Stimulated activated CD4-positive, alpha-beta T cell treated with anti-CD3 and anti-CD28 coated beads, Interleukin-15, amount 100 ng/mL, for 1 hour (primary cell): ENCODE data around the gene ZNF536.

ENCODE experiments used
- DNase-seq, 2 donors: peaks; one replicate each; pipeline ENCODE4 v3.0.0-alpha.2; 2020; ENCODE audit warnings: low read depth in 1 of 2, low spot score in 1 of 2

ZNF536 gene

DNA sequence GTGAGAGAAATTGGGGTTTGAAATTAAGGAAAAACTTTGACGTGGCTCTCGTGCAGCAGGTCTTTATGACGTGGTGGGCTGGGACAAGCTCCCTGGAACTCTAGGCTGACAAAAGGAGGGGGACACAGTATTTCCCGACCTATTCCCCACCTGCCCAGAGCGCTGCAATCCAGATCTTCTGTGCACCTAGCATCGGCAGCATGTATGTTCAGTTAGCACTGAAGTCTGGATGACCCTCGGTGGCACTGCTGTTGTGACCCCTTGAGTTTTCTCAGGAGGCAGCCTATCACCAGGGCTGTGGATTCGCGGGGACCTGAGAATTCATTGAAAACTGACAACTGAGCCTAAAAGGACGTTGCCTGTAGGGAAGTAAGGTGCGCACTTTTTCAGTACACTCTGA, 9.1 kb upstream of the ZNF536 start:
- DNase-seq: no peak

DNA sequence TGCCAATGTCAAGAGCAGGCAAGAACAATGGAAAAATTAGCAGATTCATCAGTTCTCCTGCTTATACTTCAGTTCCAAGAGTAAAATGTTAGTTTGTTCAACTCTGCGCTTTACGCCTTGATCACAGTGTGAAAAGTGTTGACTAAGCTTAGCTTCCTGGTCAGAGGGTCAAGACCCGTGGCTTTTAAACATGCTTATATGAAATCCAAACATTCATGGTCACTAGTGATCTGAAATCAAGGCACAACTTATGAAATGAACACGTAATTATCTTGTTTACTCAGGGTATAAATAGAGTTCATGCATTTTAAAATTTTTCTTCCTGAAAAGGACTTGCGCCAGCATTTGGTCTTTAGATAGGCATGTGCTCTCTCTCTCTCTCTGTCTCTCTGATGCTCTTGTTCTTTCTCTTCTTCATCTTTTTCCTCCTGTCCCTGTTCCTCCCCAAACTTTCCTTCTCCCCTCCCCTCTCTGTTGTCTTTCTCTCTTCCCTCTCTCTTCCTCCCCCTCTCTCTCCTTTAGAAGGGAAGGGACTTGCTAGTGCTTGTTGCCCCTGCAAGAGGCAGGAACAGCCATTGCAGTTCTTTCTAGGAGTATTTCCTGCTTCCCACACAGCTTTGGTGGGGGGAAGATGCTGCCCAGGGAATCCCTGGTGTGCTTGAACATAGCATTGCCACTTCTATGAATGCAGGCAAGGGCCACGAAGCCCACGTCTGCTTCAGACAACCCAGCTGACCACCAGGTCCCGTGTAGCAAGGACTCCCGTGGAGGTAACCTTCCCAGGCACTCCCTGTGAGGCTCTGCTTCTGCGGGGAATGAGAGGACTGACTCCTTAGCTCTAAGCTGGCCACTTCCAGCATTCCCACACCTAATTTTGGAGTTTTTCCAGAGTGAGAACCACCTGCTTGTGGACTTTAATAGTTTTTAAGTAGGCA, 7.1 kb upstream of the ZNF536 start:
- no peak for DNase-seq

DNA sequence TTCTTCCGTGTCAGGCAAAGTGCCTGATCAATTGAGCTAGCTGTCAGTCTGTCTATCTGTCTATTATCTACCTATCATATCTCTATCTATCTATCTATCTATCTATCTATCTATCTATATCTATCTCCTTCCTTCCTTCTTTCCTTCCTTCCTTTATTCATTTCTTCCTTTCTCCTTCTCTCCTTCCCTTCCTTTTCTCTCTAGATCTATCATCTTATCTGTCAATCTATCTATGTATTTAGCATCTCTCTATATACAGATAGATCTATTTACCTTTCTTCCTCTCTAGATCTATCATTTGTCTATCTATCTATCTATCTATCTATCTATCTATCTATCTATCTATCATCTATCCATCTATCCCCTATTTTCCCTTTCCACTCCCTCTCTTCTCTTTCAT, 5.9 kb upstream of the ZNF536 start:
- DNase-seq: no peak

DNA sequence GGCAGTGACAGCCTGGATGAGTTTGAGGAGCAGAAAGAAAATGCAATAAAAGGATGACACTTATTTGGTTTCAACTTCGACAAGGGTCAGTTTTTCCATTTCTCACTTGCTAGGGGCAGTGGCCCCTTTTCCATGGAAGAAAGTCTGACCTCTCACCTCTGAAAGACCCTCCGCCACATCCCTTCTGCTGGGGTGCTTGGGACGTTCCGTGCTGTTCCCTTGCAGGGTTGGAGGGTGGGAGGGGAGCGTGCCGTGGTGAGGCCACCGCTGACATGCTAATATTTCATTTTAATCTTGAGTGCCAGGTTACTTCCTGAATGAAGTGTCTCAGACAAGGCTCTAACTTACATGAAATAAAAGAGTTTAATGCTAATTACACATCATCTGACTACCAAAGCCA, 5.2 kb upstream of the ZNF536 start:
- no peak for DNase-seq

DNA sequence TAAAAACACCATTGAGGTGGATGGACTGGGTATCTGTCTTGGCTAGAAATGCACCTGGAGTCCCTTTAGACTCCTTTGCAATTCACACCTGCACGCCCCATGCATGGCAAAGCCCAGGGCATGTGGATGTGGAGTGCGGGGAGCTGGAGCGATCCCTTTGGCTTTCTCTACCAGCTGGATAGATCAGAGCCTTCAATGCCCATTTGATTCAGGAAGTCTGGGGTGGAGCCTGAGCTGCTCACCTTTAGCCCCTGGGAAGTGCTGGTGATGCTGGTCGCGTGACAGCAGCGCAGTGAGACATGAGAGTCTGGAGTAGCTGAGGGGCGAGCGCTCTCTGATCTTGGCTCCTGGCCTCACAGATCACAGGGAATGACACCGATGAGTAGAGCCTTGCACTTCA, 4.8 kb upstream of the ZNF536 start:
- DNase-seq: no peak

DNA sequence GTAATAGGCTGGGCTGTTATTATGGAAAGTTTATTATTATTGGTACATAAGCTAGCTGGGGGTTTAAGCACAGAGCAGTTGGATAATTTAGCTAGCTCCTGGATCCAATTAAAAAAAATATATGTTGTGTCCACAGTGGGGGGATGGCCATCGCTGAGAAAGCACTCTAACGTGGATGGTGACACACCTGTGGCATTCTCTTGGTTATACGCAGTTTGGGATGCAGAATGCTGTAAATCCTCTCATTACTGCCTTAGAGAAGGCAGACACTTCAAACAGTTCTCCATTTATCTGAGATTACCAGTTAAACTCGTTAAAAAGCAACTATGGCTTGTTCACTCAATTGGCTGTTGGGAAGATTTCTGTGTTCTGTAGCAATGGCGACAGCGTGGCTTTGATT, 2.4 kb upstream of the ZNF536 start:
- no peak for DNase-seq

DNA sequence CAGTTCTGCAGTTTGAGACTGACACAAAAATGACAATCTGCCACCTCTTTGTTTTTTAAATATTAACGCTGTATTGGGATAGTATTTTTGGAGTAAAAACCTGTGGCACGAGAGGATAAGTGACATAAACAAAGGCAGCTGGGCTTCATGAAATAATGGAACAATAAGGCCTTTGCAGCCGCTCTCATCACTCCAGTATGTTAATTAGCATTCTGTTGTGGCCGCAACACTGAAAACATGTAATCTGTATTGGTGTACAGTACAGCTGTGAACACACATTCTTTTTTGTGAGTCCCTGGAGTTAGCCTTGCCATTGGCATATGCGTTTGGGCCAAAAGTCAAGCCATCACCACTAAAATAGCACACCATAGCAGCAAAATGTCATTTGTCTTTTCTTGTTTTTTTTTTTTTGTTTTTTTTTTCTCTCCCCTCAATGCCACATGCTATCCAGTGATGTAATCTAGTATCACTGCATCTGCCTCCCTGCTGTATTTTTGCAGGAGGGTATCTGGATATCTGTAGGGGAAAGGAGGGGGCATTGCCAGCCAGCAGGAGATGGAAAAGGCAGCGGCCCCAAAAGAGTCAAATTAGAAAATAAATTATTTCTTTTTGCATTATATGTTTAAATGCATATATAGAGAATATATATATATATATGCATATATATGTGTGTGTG, 885 bp upstream of the ZNF536 start:
- no peak for DNase-seq

DNA sequence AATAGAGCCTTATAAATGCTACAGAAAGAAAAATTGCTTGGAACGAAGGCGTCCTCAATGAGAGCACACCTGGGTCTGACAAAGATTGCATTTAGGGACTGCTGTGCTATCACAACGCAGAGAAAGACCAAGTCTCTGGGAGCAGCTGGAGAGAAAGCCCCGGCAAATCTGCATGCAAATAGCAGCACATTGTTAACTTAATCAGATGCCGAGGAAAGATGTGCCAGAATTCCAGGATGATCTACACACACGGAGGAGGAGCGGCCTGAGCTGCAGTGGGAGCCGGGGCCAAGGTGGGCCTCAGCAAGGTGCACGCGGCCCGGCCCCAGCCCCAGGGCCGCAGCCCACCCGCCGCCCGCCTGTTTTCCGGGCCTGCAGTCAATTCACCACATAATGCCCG, 1.4 kb downstream of the ZNF536 start:
- no peak for DNase-seq

DNA sequence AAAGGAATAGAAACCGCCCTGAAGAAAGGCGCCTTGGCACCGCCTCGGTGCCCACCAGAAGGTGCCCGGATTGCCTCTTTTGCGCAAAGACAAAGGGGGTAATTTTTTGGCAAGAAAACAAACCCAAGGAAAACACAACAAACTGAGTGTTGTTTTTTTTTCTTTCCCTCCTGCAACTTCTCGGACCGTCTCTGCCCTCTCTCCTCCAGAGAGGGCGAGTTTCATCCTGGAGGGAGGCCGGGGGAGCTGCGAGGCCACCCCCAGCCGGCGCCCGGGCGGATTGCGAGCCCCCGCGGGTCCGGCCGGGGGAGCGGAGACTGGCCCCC, 2.3 kb downstream of the ZNF536 start:
- DNase-seq: no peak

DNA sequence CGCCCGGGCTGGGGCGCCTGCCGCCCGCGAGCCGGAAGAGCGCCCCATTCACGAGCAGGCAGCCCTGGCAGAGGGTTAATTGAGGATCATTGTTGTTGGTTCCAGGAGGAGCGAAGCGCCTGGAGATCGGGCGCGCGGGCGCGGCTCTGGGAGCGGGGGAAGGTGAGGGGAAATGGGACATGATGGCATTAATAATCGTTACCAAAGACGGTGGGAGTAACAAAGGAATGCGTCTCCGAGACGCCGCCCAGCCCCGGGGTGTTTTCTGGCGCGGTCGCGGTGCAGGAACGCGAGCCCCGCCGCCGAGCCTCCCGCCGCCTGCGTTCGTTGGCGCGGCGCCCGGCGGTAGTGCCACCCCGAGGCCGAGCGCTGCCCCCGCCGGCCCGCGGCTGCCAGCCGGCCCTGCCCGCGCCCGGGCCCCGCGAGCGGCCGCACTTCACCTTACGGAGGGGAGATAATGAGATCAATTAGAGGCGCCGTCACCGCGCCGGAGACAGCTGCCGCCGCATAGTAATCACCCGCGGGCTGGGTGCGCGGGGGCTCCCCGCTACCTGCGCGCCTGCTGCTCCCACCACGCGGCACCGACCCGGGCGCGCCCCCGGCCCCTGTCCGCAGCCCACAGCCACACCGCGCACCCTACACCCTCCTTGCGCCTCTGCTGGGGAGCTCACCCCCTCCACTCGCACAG, 2.8 kb downstream of the ZNF536 start:
- DNase-seq: no peak

DNA sequence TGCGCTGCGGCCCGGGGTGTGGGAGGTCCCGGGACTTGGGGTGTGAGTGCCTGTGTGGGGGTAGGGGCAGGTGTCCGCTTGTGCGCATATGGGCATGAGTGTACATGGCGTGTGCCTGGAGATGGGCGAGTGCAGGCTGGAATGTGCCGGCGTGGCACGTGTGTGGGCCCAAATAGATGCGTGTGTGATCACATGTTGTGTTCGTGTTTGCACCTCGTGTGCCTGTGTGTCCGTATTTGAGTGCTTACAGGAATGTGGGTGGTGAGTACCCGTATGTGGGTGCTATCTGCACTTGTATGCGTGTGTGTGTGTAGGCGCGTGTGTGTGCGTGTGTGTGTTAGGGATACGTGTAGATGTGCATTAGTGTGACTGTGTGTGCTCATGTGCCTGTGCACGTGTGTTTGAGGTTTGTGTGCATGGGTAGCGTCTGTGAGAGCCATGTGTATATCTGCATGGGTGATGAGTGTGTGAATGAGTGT, 3.4 kb downstream of the ZNF536 start:
- DNase-seq: no peak

DNA sequence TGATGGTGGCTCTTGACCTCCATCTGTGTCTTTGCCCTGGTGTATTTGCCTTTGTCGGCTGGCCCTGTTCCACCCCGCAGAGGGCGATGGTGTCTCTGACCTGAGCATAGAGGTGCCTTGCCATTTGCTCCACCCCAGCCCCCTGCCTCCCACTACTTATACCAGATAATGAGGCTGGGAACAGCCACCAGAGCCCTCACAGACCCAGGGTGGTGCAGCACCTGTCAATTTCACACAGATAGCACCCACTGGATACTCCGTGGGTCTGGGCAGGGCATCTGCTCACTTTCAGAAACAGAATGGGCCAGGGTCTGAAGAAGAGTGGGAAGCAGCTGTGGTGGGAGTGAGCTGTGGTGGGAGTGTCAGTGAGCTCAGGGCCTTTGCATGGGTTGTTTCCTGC, 4.1 kb downstream of the ZNF536 start:
- DNase-seq: no peak

DNA sequence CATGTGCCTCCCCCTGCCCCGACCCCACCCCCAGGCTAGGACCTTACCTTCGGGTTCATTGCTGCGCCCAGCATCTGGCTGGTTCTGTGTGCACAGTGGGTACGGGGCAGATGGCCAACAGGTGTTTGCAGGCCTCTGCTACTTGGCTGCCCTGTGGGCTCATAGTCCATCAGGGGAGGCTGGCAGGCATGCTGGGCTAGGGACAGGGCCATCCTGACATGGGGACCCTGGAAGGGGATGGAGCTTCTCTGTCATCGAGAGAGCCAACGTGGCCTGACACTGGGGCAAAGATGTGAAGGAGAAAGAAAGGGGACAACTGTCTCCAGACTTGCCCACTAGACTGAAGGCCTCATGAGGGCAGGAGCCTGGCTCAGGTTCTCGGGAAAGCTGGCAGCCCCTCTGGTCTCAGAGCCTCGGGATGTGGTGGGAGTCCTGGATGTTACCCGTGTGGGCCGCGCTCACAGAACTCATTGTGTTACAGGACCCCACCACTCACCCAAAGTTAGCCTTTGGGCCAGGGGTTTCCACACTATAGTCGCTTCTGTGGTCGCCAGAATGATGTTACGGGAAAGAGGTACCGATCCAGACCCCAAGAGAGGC, 4.7 kb downstream of the ZNF536 start:
- DNase-seq: no peak

DNA sequence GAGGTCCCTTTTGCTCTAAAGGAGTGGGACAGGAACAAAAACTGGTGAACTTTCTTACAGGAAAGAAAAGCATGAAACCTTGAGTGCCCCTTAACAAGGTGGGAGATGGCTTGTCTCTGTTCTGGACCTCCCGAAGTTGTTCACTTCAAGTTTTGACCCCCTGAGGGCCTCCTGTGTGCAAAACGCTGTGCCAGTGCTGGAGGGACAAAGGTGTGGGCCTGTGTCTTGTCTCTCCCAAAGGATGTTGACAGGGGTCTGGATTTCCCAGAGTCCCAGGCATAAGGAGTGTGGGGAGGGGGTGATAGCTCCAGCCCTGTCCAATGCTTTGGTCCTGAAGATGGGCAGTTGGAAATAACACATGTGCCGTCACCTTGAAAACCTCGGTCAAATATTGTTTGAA, 6.5 kb downstream of the ZNF536 start:
- no peak for DNase-seq

DNA sequence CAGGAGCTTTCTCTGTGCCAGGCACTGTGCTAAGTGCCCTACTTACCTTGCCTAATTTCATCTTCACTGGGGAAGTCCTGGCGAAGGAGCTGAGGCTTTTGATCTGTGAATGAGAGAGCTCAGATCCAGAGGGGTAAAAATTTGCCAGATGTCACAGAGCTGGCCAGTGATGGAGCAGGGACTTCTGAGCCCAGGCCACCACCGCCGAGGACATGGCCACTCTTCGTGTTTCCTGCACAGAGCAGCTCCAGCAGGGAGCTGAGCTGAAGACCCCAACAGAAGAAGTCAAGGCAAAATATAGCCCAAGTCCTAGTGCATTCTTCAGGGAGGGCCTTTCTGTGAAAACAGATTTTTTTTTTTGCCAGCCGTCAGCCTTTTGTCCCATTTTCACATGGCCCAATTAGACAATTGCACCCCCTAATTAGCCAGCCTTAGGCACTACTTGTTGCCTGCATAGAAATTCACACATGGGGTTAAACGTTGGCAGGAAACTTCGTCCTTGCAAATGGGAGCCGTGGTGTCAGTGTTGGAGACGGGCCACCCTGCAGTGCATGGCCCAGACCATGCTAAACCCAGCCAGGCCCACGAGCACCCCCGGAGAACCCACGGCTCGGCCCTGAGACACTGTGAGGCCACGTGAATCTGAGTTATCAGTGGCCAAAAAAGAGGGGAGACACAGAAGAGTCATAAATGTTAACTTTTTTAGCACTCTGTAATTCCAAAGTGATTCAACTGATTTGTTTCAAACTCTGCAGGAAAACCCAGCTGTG, 7.8 kb downstream of the ZNF536 start:
- DNase-seq: no peak

DNA sequence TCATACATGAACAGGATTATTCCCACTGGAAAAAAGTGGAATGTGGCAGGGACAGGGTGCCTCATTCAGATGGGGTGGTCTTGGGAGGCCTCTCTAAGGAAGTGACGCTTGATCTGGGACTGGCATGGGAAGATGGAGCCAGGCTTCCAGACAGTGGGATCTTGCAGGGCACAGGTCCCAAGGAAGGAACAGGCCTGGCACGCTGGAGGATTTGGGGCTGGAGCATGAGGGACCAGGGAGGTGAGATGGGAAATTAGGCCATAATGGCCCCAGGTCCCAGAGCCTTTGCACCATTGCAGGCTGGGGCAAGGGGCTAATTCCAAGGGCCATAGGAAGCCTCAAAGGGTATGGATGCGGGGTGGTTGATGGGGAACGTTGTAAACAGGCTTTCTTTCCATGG, 9.2 kb downstream of the ZNF536 start:
- DNase-seq: no peak

DNA sequence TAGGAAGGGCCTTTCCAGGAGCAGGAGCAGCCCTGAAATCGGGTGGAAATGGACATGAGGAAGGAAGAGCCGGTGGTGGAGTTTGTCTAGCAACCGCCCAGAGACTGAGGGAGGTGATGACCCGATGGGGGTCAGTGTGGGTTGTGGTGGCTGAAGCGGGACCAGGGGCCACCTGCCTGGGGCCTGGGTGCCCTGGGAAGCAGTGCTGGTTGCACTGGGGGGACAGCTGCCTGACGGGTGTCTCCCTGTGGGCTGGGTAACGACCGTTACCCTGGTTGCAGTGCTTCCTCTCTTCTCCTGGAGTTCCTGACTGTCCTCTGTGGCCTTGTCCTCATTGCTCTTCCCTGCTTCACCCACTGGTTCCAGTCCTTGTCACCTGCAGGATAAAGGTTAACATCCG, 13.0 kb downstream of the ZNF536 start:
- no peak for DNase-seq

DNA sequence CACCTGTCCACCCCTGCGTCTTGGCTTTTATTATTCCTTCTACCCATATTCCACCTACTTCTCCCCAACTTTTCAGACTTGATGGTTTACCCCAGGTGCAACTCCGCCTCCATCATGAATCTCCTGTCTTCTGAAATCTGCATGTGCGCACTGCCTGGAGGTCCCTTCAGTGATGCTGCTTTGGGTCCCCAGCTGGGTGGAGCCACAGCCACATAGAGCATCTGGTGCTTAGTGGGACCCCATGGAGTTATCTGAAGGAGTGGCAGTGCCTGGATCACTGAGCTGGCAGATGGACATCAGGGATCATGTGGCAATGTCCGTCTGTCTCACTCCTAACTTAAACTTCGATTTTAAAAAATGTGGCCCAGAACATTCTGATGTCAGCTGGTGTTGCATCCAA, 13.5 kb downstream of the ZNF536 start:
- DNase-seq: no peak

DNA sequence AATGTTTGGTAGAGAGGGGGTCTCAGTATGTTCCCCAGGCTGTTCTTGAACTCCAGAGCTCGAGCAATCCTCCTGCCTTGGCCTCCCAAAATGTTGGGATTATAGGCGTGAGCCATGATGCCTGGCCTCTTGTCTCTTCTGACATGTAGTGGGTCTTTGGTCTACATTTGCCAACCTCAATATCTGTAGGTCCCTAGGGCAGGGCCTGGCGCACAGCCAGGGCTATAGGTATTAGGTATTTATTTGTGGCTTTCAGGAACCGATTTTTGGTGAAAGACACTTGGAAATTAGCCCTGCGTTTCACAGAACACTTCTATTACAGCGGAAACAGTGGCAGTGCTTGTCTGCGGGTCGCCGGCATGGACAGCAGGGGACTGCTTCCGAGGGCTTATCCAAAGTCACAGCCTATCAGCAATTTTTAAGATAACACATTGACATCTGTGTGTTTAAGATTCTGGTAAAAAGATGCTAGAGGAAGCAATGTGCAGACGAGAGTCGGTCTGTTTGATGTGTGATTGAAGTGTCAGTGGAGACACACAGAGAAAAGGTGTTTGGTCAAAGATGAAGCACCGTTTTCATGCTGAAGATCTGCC, 14.5 kb downstream of the ZNF536 start:
- DNase-seq: no peak

DNA sequence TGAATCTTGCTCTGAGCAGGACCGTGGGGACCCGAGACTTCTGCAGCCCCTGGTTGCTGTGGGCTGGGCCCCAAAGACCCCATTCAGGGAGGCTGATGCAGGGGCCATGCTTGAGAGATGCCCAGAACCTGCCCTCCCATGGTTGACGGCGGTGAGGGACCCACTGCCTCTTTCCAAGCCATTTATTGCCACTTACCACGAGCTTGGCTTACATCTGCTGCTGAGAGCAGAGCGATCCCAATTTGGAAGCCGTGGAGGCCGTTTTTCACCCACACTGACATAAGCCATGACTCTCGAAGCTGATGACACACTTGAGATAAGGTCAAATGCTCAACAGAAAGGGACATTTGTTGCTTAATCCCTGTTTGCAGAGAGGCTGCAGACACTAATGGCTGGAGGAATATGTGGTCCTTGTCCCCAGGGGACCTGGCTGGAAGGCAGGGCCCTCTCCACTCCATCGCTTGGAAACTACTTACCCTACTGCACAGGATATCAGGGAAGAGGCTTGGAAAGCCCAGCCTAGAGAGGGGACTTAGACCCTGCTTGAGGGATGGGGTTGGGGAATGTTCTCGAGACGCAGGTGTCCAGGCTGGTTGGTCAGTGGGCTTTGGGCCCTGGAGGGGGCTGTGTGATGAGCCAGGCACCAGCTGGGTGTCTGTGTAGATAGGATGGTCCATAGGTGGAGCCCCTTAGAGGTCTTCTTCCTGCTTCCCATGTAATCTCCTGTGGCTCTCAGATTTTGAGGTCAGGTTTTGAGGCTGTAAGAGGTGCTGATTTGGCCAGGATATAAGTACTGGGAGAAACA, 15.3 kb downstream of the ZNF536 start:
- DNase-seq: no peak
